Activated CD4-positive, alpha-beta T cell treated with anti-CD3 and anti-CD28 coated beads for 24 hours (primary cell): ENCODE results near the gene FYB1.

Experiments used
- DNase-seq, 2 donors: peaks; one replicate each; pipeline ENCODE4 v3.0.0-alpha.2; 2020; ENCODE audit warnings: low read depth in 2 of 2

FYB1 gene

DNA sequence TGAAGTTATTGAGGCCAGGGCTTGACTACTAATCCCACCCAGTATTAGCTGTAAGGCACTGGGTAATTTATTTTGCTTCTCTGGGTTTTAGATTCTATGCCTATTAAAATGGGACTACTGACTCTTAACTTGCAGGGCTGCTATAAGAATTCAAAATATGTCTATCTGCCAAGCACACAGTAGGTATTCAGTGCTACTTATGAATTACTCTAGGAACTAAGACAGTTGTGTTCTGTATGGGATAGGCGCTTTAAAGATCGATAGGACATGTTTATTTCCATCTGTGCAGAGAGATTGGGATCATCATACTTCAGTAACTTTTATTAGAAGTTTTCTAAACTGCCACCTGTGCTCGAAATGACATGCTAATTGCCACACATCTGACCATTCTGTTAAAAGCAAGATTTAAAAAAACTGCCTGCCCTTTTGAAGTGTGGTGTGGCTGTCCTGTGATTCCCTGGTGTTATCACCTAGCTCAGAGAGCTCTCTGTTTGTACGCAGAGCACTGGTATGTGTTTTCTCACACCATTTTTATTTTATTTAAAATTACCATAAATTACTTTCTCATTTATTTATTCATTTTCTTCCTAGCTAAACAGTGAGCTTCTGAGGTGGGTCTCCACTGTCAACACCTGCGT is 58.7 kb downstream of the FYB1 start:
- DNase-seq: no peak

- no peak for DNase-seq
Observed at GRCh38 chr5:39159811-39160490, 59.4 kb downstream of the FYB1 start.

DNA sequence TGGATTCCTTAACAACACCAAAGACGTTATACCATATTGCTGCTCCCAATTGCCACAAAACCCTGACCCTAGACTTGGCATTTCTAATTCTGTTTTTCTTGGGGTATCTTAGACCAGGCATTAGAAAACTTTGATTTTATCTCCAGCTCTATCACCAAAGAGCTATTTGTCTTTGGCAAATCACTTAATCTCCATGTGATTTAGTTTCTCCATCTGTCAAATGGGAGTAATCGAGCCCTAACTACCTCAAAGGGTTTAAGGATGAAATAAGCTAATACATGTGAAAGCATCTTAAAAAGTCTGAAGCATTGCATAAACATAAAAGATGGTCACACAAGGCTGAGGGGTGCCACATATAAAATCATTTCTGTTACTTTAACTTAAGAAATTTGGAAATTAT is 60.6 kb downstream of the FYB1 start:
- no peak for DNase-seq

DNA sequence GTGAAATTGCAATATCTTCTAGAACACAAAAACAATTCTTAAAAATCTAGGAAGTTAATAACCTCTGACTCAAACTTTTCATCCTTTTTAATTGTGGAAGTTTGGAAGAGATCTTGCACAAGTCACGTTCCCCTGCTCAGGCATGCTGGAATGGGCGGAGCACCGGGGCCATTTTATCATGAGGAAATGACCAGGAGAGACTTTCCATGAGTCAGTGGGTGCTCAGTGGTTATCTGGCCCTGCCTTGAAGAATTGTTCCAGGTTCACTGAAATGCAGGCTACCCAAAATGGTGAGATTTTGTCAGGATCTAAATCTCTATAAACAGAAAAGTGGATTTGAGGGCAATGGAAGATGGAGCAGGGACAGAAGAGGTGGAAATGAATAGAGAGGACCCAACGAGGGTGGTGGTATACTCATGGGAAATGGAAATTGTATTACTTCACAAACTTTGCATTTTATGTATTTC is 61.2 kb downstream of the FYB1 start:
- DNase-seq: no peak

- no peak for DNase-seq
Observed at GRCh38 chr5:39157701-39158100, 61.7 kb downstream of the FYB1 start.

DNA sequence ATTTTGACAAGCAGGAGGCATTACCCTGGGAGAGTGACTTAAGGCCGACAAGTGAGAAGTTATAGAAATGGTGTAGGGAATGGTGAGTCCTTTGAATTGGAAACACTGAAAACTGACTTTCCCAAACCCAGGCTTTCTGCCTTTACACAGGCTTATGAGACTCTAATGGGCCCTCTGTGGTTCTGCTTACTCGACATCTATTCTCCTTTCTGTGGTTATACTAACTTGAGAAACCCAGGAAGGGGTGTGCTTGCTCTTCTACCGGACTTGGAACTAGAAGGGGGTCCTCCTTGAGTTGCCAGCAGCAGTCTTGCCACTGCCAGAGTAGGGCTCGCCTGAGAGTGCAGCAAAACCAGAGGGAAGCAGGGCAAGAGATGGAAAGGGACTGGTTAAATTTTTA is 63.3 kb downstream of the FYB1 start:
- DNase-seq: no peak

GRCh38 chr5:39151745-39152144 is 67.6 kb downstream of the FYB1 start:
- no peak for DNase-seq

GRCh38 chr5:39149966-39150365 is 69.4 kb downstream of the FYB1 start:
- DNase-seq: no peak

GRCh38 chr5:39148983-39149534 is 70.3 kb downstream of the FYB1 start:
- DNase-seq: no peak

- no peak for DNase-seq
Observed at GRCh38 chr5:39146831-39147540, 72.4 kb downstream of the FYB1 start.

DNA sequence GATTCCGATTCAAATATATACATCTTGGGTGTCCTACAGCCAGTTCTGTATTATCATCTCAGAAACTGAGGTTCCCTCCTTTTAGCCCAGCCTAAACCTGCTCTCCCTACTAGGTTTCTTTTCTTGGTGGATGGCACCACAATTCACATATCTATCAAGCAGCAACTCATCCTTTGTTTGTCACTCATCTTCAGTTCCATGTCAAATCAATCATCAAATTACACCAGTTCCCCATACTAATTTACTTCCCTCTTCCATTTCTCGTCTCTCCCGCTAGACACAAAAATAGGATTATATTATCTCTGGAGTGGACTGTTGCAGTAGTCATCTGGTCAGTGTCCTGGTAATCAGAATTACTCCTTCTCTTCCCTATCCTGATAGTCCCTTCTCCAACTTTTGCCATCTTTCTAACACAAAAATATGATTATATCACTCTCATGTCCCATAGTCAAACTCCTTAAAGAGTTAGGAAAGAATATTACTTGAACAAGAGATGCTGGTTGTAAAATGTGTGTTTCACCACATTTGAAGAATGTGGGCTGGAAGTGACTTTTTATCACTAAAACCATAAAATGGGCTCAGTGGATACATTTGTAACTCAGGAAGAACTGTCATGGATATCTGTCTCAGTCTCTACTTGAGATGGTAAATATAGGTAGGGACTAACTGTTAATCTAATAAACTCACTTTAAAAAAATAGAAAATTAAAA is 76.1 kb downstream of the FYB1 start:
- no peak for DNase-seq

GRCh38 chr5:39140558-39141168 is 78.7 kb downstream of the FYB1 start:
- DNase-seq: no peak

DNA sequence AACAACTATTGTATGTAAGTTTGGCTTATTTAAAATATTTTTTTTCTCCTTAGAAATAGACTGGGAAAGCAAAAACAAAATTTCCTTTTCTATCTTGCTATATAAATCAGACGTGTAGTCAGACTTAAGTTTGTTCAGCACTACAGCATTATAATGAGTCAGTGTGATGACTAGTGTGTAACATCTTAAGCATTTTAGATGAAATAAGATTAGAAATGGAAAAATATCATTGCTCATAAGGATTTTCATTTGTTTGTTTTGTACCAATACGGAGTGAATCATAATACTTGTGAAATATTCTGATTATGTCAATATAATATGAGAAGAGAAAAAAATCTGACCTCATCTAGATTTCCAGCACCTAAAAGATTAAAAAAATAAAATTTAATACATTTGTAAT is 80.5 kb downstream of the FYB1 start:
- DNase-seq: no peak

- no peak for DNase-seq
Observed at GRCh38 chr5:39137819-39138451, 81.4 kb downstream of the FYB1 start.

DNA sequence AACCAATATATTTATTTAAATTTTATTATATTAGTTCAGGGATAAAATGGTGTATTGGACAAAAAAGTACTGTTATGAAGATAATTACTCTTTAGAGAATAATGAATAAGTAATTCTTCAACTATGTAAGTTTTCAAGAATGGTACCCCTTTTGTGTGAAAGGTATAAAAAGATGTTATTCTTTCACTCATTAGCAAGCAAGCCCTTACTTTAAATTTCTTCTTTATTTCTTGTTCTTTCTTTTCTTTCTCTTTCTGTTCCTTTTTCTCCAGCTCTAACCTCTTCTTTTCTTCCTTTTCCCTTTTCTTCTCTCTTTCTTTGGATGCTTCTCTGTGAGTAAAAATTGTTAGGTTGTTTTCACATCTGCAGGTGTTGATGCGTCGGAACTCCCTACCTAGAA is 82.0 kb downstream of the FYB1 start:
- DNase-seq: no peak

GRCh38 chr5:39132792-39133191 is 86.6 kb downstream of the FYB1 start:
- no peak for DNase-seq

- DNase-seq: no peak
Observed at GRCh38 chr5:39132128-39132447, 87.3 kb downstream of the FYB1 start.

GRCh38 chr5:39131210-39132127 is 87.9 kb downstream of the FYB1 start:
- no peak for DNase-seq

DNA sequence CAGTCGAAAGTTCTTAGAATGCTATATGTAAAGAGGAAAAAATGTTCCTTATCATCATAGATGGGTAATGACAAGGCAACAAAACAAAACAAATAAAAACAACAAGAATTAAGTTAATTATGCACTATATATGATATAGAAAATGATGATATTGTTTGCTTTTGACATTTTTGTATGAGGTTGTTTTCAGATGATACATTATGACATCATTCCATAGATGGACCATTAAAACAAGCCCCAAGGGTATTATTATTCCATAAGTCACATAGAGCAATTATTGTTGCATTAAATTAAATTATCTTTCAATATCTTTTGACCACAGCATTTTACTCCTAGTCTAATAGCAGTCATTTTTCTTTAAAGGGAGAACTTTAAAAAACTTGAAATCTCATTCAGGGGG is 88.6 kb downstream of the FYB1 start:
- no peak for DNase-seq

GRCh38 chr5:39121922-39122321 is 97.4 kb downstream of the FYB1 start:
- DNase-seq: no peak
